GM19452 (cell line): ENCODE results near the gene CWC15.
"Not testable (repeated sequence)": the region's sequence is repeated elsewhere in the genome, so short reads cannot be mapped to it uniquely, and the experiment has no call there.

ENCODE experiments used
- ATAC-seq: cut with Tn5 transposase; IDR thresholded peaks from one replicate; pipeline ENCODE4 v1.9.1; 2021; ENCODE audit not compliant: unreplicated experiment

CWC15 gene

DNA sequence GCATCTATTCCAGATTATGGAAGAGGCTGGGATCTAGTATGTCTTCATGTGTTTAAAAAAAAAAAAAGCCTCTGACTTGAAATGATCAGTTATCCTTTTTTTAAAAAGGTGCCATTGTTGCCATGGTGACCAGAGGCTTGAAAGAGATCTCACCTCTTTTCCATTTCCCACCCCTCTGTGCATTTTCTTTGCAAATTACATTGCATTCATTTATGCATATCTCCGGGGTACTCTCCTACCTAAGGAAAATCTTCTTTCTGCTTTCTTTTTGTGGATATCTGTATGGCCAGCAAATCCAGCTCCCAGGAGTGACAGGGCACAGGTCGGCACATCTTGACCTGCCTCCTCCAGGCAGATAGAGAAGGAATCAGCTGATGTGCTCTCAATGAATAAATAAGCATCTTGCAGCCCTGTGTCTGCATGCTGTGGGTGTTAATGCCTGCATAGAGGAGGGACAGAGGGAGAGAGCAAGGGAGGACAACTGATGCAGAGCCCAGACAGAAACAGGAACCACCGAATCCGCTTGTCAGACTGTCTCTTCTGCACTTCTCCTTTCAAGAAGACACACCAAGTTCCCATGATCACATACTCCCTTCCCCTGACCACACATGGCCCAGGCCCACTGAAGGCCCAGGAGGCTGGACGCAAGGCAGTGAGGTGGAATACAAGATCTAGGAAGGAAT lies 50.9 kb downstream of the CWC15 start:
- ATAC-seq: no peak

DNA sequence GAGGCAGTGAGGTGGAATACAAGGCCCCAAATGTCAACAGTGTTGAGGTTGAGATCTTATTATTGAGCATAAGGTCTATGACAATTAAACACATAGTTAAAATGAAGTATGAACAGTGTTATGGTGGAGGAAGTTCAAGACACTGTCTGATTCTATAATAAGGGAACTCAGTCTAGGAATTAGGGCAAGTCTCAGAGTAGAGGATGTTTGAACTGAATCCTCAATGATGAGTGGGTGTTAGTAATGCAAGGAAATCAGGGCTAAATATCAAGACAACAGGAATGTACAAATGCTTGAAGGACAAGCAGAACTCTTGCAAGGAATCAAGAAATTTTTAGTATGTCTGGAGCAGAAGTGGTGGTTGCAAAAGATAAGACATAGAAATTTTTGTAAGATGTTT lies 53.0 kb downstream of the CWC15 start:
- ATAC-seq: no peak

DNA sequence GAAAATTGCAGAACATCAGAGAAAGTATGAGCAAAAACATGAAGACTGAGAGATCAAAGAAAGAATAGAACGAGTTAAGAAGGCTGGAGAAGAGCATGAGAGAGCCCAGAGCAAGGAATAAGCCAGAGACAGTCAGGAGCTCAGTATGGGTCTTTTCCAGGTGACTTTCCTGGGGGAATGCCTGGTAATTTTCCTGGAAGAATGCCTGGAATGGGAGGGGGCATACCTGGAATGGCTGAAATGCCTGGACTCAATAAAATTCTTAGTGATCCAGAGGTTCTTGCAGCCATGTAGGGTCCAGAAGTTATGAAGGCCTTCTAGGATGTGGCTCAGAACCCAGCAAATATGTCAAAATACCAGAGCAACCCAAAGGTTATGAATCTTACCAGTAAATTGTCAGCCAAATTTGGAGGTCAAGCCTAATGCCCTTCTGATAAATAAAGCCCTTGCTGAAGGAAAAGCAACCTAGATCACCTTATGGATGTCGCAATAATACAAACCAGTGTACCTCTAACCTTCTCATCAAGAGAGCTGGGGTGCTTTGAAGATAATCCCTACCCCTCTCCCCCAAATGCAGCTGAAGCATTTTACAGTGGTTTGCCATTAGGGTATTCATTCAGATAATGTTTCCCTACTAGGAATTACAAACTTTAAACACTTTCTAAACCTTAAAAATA lies 59.5 kb downstream of the CWC15 start:
- not testable (repeated sequence) for ATAC-seq

DNA sequence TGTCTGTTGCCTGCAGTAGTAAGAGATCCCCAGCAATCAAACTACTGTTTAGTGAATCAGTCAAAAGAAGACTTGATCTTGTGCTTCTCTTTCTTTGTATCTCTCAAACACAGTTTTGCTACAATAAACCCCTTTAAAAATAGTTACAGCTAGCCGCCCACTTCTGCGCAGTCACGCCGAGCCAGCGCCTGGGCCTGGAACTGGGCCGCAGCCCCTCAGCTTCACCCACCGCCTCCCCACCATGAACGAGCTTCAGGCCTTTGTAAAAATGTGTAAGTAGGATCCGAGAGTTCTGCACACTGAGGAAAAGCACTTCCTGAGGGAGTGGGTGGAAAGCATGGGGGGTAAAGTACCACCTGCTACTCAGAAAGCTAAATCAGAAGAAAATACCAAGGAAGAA lies 60.5 kb downstream of the CWC15 start:
- no peak for ATAC-seq
